SK-N-SH treated with all-trans-retinoic acid at 6 μM for 48 hours (cell line): ENCODE data around the gene PHRF1.

Experiments used
- ATAC-seq: fragments of 200-7000 bp; cut with Tn5 transposase; 3 replicates; pipeline ENCODE4 v1.9.1; 2020; ENCODE audit warnings: mild to moderate bottlenecking, moderate library complexity
- BACH2 ChIP-seq: fragments of 250-450 bp; sonication (Bioruptor Pico); IDR thresholded peaks from 2 replicates; pipeline ENCODE4 v1.9.0; 2021; ENCODE audit warnings: mild to moderate bottlenecking, borderline replicate concordance
- CSDC2 ChIP-seq: fragments of 250-450 bp; sonication (Bioruptor Pico); IDR thresholded peaks from 2 replicates; pipeline ENCODE4 v1.5.0; 2020; ENCODE audit warnings: mild to moderate bottlenecking, moderate library complexity
- CSRNP3 ChIP-seq: fragments of 250-450 bp; sonication (Bioruptor Pico); IDR thresholded peaks from 2 replicates; pipeline ENCODE4 v1.5.1; 2021; ENCODE audit warnings: mild to moderate bottlenecking, moderate library complexity
- ESRRG ChIP-seq: fragments of 250-450 bp; sonication (Bioruptor Pico); IDR thresholded peaks from 2 replicates; pipeline ENCODE4 v1.6.1; 2021; ENCODE audit warnings: mild to moderate bottlenecking
- GLIS3 ChIP-seq: fragments of 250-450 bp; sonication (Bioruptor Pico); IDR thresholded peaks from 2 replicates; pipeline ENCODE4 v1.5.0; 2020; ENCODE audit warnings: mild to moderate bottlenecking, moderate library complexity
- ISL1 ChIP-seq: fragments of 250-450 bp; sonication (Bioruptor Pico); IDR thresholded peaks from 2 replicates; pipeline ENCODE4 v2.1.2; 2022; ENCODE audit warnings: mild to moderate bottlenecking, moderate library complexity
- OSR1 ChIP-seq: fragments of 250-450 bp; sonication (Bioruptor Pico); IDR thresholded peaks from 2 replicates; pipeline ENCODE4 v1.8.0; 2022; ENCODE audit warnings: moderate library complexity, mild to moderate bottlenecking, inconsistent platforms
- POU6F1 ChIP-seq: fragments of 250-450 bp; sonication (Bioruptor Pico); IDR thresholded peaks from 2 replicates; pipeline ENCODE4 v1.8.0; 2021; ENCODE audit warnings: low read depth, mild to moderate bottlenecking, moderate library complexity, borderline replicate concordance
- PPARA ChIP-seq: fragments of 250-450 bp; sonication (Bioruptor Pico); IDR thresholded peaks from 2 replicates; pipeline ENCODE4 v1.5.0; 2020; ENCODE audit warnings: mild to moderate bottlenecking, borderline replicate concordance
- RARB ChIP-seq: fragments of 250-450 bp; sonication (Bioruptor Pico); IDR thresholded peaks from 2 replicates; pipeline ENCODE4 v1.8.0; 2021; ENCODE audit warnings: mild to moderate bottlenecking, moderate library complexity
- SNAI2 ChIP-seq: fragments of 250-450 bp; sonication (Bioruptor Pico); IDR thresholded peaks from 2 replicates; pipeline ENCODE4 v1.5.0; 2020; ENCODE audit warnings: mild to moderate bottlenecking, moderate library complexity
- TCF4 ChIP-seq: fragments of 250-450 bp; sonication (Bioruptor Pico); IDR thresholded peaks from 2 replicates; pipeline ENCODE4 v1.8.0; 2021; ENCODE audit warnings: mild to moderate bottlenecking, moderate library complexity, borderline replicate concordance
- TOX ChIP-seq: fragments of 250-450 bp; sonication (Bioruptor Pico); IDR thresholded peaks from 2 replicates; pipeline ENCODE4 v1.8.0; 2021; ENCODE audit warnings: mild to moderate bottlenecking, moderate library complexity, borderline replicate concordance
- ZC3H10 ChIP-seq: fragments of 250-450 bp; sonication (Bioruptor Pico); IDR thresholded peaks from 2 replicates; pipeline ENCODE4 v1.5.1; 2021; ENCODE audit warnings: mild to moderate bottlenecking, moderate library complexity
- ZFP3 ChIP-seq: fragments of 250-450 bp; sonication (Bioruptor Pico); IDR thresholded peaks from 2 replicates; pipeline ENCODE4 v1.5.0; 2020; ENCODE audit warnings: mild to moderate bottlenecking, moderate library complexity
- ZFP30 ChIP-seq: fragments of 450-650 bp; formaldehyde crosslinking; IDR thresholded peaks from 2 replicates; pipeline ENCODE4 v1.5.0; 2022; ENCODE audit warnings: mild to moderate bottlenecking, moderate library complexity
- ZNF565 ChIP-seq: fragments of 450-650 bp; formaldehyde crosslinking; conservative IDR thresholded peaks from 2 replicates; pipeline ENCODE4 v1.5.0; 2020; ENCODE audit warnings: low read depth, mild to moderate bottlenecking, moderate library complexity
- ZNF70 ChIP-seq: fragments of 450-650 bp; formaldehyde crosslinking; IDR thresholded peaks from 2 replicates; pipeline ENCODE4 v1.5.0; 2020; ENCODE audit warnings: mild to moderate bottlenecking, moderate library complexity
- ZNF8 ChIP-seq: fragments of 450-650 bp; formaldehyde crosslinking; IDR thresholded peaks from 2 replicates; pipeline ENCODE4 v1.5.0; 2020; ENCODE audit warnings: mild to moderate bottlenecking, moderate library complexity
- TF ChIP-seq, protein P1 (sequence below): fragments of 250-450 bp; sonication (Bioruptor Pico); IDR thresholded peaks from 2 replicates; pipeline ENCODE4 v1.5.1; 2020; ENCODE audit warnings: low read depth, mild to moderate bottlenecking, moderate library complexity

Gene PHRF1

DNA sequence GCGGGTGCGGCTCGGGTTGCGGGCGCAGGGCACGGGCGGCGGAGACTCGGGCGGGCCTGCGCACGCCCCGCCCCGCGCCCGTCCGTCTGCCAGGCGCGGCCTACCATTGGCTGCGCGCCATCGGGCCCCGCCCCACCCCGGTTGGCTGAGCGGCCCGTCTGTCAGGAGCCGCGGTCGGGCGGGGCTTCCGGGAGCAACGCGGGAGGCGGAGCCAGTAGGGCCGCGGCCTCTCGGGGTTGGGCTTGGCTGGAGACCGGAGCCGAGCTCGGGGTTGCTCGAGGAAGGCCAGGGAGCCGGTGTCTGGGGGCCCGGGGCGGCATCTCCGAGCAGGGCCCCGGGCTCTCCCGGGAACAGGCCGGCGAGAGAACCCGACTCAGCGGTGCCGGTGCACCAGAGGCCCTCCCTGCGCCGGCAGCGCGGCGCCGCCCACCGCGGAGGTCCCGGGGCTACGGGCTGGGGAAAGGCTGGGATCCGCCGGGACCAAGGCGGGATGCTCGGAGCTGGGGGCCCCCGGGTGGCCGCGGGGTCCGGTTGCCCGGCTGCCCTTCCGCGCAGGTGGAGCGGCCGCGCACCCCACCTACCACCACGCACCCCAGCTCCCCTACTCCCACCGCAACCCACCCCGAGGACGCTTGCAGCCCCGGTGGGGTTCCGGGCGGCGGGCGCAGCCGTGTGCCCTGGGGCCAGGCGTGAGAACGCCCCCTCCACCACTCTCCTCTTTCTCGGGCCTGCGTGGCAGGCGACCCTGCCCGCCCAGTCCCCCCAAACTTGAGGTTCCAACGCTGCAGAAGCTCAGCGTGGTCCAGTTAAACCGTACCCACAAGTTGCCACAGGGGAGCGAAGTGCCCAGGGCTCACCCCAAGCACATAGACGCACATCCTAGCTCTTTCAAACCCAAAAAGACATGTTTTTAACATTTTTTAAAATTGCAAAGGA, 40.5 kb upstream of the PHRF1 start, which contains the start of gene HRAS (continued):
- TF ChIP-seq TCF4 (CRISPR knock-in tag), result no peak
- no peak for TF ChIP-seq BACH2 (CRISPR knock-in tag)
- no peak for TF ChIP-seq ZFP30 (CRISPR knock-in tag)
- no peak for TF ChIP-seq ZFP3
- TF ChIP-seq ZNF8 (CRISPR knock-in tag), result no peak

- no peak for TF ChIP-seq ZC3H10
- TF ChIP-seq ZNF70 (CRISPR knock-in tag), result no peak
- TF ChIP-seq BACH2 (CRISPR knock-in tag), result no peak
- TF ChIP-seq ZNF8 (CRISPR knock-in tag), result no peak
- TF ChIP-seq, protein P1, sequence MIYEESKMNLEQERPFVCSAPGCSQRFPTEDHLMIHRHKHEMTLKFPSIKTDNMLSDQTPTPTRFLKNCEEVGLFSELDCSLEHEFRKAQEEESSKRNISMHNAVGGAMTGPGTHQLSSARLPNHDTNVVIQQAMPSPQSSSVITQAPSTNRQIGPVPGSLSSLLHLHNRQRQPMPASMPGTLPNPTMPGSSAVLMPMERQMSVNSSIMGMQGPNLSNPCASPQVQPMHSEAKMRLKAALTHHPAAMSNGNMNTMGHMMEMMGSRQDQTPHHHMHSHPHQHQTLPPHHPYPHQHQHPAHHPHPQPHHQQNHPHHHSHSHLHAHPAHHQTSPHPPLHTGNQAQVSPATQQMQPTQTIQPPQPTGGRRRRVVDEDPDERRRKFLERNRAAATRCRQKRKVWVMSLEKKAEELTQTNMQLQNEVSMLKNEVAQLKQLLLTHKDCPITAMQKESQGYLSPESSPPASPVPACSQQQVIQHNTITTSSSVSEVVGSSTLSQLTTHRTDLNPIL (CRISPR knock-in tag), result no peak
- no peak for TF ChIP-seq SNAI2 (CRISPR knock-in tag)
- TF ChIP-seq RARB (CRISPR knock-in tag), result no peak
- no peak for TF ChIP-seq CSDC2 (CRISPR knock-in tag)
- TF ChIP-seq, all 23 proteins: peak for 0
- no peak for ATAC-seq
Measured at GRCh38 chr11:536841-537621, 39.2 kb upstream of the PHRF1 start, which contains the start of gene LRRC56. LRRC56 (plus strand) TSS chr11:537527; CDS start chr11:540685, 3,158 bp downstream.

DNA sequence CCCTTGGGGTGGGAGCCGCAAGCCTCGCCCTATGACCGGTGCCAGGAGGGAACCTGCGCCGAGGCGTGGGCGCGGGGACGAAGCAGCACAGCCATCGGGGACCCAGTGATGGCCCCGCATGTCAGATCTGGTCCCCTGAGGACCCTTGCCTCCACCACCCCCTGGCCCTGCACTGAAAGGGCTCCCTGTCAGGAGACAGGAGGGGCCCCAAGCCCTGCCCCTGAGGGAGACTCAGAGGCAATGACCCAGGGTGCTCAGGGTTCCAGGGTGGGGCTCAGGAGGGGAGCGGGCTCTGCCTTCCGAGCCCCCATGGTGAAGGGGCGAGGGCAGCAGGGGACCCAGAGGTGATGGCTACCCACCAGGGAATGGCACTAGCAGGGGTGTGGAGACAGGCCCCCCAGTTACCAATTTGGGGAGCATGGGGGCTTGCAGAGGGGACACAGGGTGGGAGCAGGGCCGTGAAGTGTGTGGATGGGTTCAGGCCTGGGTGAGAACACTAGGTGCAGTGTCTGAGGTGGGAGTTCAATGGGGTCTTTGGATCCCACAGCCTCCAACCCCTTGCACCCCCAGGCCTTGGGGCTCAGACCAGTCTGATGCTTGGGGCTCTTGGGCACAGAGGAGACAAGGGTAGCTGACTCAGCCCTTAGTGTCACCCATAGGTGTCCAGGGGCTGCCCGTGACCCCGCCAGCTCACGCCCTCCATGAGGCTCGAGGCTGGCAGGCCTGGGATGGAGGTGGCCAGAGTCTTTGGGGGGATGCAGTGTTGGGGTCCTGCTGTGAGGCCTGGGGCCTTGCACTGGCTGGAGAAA, 38.4 kb upstream of the PHRF1 start:
- TF ChIP-seq ZFP30 (CRISPR knock-in tag) (no peak), GLIS3 (no peak), ZNF565 (CRISPR knock-in tag) (no peak), ZC3H10 (no peak), CSDC2 (CRISPR knock-in tag) (no peak), CSRNP3 (CRISPR knock-in tag) (no peak), ZNF70 (CRISPR knock-in tag) (no peak), ISL1 (CRISPR knock-in tag) (no peak)
- TF ChIP-seq, protein P1 (CRISPR knock-in tag), result no peak
- no peak for ATAC-seq

DNA sequence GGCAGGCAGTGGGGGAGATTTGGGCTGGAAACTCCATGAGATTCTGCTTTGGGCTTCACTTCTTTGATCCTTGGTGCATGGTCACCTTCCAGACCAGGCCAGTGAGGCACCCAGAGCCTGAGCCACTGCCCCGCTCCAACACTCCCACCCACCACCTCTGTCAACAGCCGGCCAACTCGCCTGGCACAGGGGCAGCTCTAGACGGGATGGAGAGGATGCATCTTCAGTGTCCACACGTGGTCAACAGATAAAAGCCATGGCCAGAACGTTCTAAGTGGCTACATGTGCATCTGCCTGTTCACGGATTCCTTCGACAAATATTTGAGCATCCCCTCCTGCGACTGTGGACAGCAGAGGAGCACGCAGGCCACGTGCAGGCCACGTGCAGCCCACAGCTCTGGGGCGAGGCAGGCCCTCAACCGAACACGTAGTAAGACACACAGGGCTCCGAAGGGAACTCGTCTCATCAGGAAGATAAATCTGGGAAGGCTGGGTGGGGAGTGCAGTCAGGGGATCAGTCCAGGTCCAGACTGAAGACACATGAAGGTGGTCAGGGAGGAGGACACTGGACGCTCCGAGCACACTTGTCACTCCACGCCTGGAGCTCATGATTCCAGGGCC, 37.7 kb upstream of the PHRF1 start:
- ATAC-seq, result no peak

More for the DNA sequence above, 37.7 kb upstream of the PHRF1 start:
- TF ChIP-seq ZC3H10 (no peak), POU6F1 (CRISPR knock-in tag) (no peak), OSR1 (no peak), ESRRG (no peak), CSDC2 (CRISPR knock-in tag) (no peak), TOX (CRISPR knock-in tag) (no peak), ZNF565 (CRISPR knock-in tag) (no peak), PPARA (no peak), ISL1 (CRISPR knock-in tag) (no peak), BACH2 (CRISPR knock-in tag) (no peak), ZFP30 (CRISPR knock-in tag) (no peak), ZNF8 (CRISPR knock-in tag) (no peak), TCF4 (CRISPR knock-in tag) (no peak)
- TF ChIP-seq, protein P1 (CRISPR knock-in tag), result no peak
